PFSK-1 (cell line): ENCODE data around the gene VPS8.

Source experiments
- FOXP2 ChIP-seq: optimal IDR thresholded peaks from 2 replicates; pipeline ENCODE3; 2011; ENCODE audit warnings: borderline replicate concordance, control low read depth, inconsistent platforms; ENCODE audit not compliant: insufficient read depth; ENCODE audit errors: extremely low read length, extremely low read depth
- POLR2AphosphoS5 ChIP-seq: IDR thresholded peaks from 2 replicates; pipeline ENCODE4 v1.6.1; 2012; ENCODE audit warnings: low read depth, mild to moderate bottlenecking, control low read depth, low read length, moderate library complexity
- REST ChIP-seq, 2 experiments: IDR thresholded peaks; 2 replicates each; pipeline versions ENCODE4 v1.6.1 to v1.8.0; 2011 to 2012; ENCODE audit warnings: low read depth in 2 of 2, low read length in 2 of 2, control low read depth in 1 of 2, inconsistent platforms in 1 of 2, mild to moderate bottlenecking in 1 of 2, moderate library complexity in 1 of 2; ENCODE audit not compliant: insufficient read depth in 1 of 2
- SIN3A ChIP-seq: IDR thresholded peaks from 2 replicates; pipeline ENCODE4 v1.6.1; 2012; ENCODE audit warnings: mild to moderate bottlenecking, low read length, moderate library complexity, borderline replicate concordance; ENCODE audit not compliant: insufficient read depth
- TAF1 ChIP-seq: IDR thresholded peaks from 2 replicates; pipeline ENCODE4 v1.6.1; 2012; ENCODE audit warnings: low read length, control low read depth, borderline replicate concordance; ENCODE audit not compliant: insufficient read depth

Gene VPS8

DNA sequence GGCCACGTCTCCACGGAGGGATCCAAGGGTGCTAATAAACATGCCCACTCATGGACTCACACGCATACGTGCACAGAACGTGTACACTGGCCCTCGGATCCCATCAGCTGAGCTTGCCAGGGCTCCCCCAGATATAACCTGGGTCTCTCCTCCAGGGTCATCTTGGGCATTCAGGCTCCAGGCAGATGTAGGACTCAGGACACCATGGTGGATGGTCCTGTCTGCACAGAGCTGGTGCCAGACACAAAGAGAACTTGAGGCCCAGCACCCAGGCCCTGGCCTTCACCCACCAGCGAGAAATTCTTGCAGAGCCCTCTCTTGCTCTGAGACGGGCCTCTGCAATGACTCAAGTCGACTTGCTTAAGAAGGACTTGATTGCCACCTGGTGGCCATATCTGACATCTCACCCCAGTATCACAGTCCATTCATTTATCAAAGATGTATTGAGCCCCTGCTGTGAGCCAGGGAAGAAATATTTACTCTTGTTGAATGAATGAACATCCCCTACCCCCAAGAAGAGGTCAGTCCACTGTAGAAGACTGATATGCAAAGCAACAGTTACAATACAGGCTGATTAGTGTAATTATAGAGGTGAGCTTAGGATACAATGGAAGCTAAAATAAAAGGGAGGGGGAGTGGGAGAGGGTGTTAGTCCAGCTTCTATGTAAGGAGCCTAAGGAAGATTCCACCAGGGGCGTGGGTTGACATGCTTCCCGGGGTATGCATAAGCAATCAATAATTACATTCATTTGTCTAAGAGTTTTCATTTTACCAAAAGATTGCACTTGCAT lies 34.2 kb upstream of the VPS8 start:
- TF ChIP-seq POLR2AphosphoS5 (no peak), FOXP2 (no peak), SIN3A (no peak), TAF1 (no peak), REST (IDR thresholded peaks at IDR 0.05; ENCODE audit: insufficient read depth in 1 of 2, low read depth in 2 of 2, low read length in 2 of 2) (no peak)

DNA sequence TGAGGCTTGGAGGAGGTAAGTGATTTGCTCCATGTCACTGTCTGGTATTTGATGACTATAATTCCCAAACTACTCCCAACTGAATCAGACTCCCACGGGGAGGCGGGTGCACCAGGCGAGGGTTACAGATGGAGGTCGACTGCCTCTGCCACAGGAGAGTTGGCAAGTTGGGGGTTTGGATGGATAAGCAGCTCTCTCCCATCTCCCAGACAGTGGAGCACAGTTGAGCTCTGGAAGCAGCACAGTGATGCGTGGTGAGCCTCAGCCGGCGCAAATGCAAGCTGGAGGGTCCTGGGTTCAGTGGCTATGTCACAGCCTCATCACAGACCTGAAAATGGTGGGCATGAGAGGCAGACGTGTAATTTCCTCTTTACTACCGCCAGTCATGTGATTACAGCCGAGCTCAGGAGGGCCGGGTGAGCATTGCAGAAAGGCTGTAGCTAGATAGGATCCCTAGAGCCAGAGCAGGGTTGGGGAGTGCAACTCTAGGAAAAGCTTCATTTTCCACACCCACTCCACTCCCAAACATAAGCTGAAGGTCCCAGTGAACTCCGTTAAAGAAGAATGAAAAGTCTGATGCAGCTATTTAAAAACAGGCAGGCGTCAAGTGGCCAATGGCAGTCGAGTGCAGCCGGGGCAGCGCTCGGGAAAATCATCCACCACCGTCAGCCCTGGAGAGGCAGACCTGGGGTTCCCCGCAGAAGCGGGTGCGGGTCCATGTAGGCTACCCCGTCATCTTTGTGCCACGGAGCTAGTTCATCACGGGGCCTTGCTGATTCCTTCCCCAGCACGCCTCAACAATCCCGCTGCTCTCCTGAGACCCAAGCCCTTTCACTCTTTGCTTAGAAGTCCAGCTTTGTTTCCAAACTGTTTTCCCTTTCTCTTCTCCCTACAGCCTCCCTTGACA lies 33.3 kb upstream of the VPS8 start:
- TF ChIP-seq SIN3A = no peak
- TF ChIP-seq REST (IDR thresholded peaks at IDR 0.05; ENCODE audit: insufficient read depth in 1 of 2, low read depth in 2 of 2, low read length in 2 of 2) = no peak
- TF ChIP-seq POLR2AphosphoS5 = no peak
- TF ChIP-seq TAF1 = no peak
- TF ChIP-seq FOXP2 = no peak

DNA sequence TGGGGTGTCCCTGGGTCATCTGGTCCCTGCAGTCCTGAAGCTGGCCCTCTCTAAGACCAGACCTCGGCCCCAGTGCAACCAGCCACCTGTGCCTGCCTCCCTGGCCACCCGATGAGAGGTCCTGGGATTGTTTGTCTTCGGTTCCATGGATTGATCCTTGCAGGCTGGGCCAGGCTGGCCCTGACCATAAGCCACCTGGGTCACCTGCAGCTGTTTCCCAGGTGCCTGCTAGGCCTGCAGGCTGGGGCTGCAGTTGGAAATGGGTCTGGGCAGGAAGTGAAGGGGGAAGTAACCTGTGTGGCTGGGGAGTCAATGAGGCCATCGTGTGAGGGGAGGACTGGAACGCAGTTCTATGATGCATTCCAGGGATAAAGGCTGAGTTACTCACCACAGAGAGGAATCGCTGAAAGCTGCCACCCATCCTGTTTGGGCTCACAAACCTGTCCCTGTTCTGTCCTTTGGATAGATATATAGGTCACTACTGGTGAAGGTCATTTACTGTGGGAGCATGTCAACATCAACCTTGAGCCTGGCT lies 30.9 kb upstream of the VPS8 start:
- TF ChIP-seq FOXP2 (no peak), SIN3A (no peak)

DNA sequence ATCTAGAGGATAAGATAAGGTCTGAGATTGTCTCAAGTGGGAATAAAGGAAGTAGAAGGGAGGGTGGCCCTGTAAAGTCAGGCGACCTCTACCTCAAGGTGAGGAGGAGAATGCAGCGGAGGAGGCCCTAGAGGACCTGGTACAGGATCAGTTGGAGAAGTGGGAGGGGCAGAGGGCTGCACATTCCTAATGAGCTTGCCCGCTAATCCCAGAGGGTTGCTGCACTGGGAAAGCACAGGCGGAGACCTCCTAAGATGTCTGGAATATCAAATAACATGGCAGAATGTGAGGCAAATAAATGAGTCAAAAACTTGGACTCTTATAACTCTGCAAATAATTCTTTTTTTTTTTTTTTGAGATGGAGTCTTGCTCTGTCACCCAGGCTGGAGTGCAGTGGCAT lies 30.2 kb upstream of the VPS8 start:
- TF ChIP-seq SIN3A = no peak
- TF ChIP-seq POLR2AphosphoS5 = no peak
- TF ChIP-seq TAF1 = no peak
- TF ChIP-seq REST (IDR thresholded peaks at IDR 0.05; ENCODE audit: insufficient read depth in 1 of 2, low read depth in 2 of 2, low read length in 2 of 2) = no peak
- TF ChIP-seq FOXP2 = no peak

DNA sequence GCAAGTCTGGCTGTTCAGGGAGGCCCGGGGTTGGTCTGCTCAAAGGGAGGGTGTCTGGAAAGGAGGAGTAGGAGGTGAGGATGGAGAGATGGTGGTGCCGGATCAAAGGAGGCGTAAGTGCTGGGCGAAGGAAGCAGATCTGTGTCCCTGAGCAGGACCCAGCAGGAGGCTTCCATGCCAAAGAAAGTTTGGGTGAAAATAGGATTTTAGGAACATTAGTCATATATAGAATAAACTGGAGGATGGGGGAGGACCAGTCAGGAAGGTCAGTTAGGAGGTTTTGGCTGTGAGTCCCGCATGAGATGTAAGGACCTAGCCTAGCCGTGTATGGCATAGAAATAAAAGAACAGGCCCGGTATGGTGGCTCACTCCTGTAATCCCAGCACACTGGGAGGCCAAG lies 28.6 kb upstream of the VPS8 start:
- TF ChIP-seq FOXP2 (no peak), POLR2AphosphoS5 (no peak)

DNA sequence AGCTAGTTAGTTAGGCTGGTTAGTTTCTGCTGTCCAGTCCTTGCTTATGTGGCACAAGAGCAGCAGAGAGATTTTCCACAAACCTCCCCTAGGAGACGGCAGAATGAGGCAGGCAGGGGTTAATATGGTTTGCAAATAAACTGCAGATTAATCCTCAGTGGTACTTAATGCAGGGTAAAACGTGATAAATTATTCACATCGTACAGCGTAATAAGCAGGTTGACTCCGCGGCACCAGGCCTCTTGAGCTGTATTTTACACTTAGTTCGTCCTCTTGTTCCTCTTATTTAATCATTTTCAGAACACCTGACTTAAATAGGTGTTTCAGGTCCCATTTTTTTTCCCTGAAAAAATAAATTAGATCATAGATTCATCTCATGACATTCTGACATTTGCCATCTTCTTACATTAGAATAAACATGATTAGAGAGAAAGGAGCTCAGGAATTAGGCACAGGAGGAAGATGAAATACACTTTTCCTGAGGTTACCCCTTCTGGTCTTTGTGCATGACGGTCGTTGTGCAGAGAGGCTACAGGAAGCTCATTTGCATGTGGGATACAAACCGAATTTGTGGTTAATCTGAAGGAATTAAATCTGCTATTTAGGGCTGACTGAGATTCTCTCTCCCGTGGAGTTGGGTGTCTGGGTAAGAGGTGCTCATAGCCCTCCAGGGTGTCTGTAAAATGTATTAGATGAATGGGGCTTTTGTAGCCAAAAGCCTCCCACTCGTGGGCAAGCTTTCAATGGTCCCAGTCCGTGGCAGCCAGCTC lies 27.1 kb upstream of the VPS8 start:
- TF ChIP-seq SIN3A (no peak), TAF1 (no peak), FOXP2 (no peak), REST (IDR thresholded peaks at IDR 0.05; ENCODE audit: insufficient read depth in 1 of 2, low read depth in 2 of 2, low read length in 2 of 2) (no peak), POLR2AphosphoS5 (no peak)
